HG03025 (cell line): ENCODE measurements around the gene UBFD1.
"Not testable (repeated sequence)": the region's sequence is repeated elsewhere in the genome, so short reads cannot be mapped to it uniquely, and the experiment has no call there.

ENCODE experiments used
- ATAC-seq: cut with Tn5 transposase; IDR thresholded peaks from one replicate; pipeline ENCODE4 v1.9.1; 2021; ENCODE audit warnings: mild to moderate bottlenecking, moderate library complexity; ENCODE audit not compliant: unreplicated experiment, low FRiP score

Gene UBFD1

GRCh38 chr16:23556881-23557778 lies at the start of gene UBFD1, which contains the start of gene EARS2:
Gene UBFD1 (plus strand): TSS chr16:23557727. CDS start chr16:23557743, 16 bp downstream.
Gene EARS2 (minus strand): TSS chr16:23557350. CDS start chr16:23557343, 7 bp downstream.
- ATAC-seq, result peak; percentile 91

- ATAC-seq, result no peak
These were observed 48.7 kb upstream of the UBFD1 start for GRCh38 chr16:23508589-23509440.

- no peak for ATAC-seq
These were observed 48.1 kb upstream of the UBFD1 start for GRCh38 chr16:23509441-23509754.

- peak; percentile 8 for ATAC-seq
These were observed 47.8 kb upstream of the UBFD1 start for GRCh38 chr16:23509782-23510163.

GRCh38 chr16:23510164-23510914 lies 47.2 kb upstream of the UBFD1 start, which contains the start of gene GGA2:
Gene GGA2 (minus strand): TSS chr16:23510494. CDS start chr16:23510411, 83 bp downstream.
- peak; percentile 68 for ATAC-seq

- not testable (repeated sequence) for ATAC-seq
These were observed 46.6 kb upstream of the UBFD1 start for GRCh38 chr16:23510915-23511270.

GRCh38 chr16:23511731-23512130 lies 45.8 kb upstream of the UBFD1 start:
- no peak for ATAC-seq

- ATAC-seq, result no peak
These were observed 45.3 kb upstream of the UBFD1 start for GRCh38 chr16:23512168-23512695.

- no peak for ATAC-seq
These were observed 43.0 kb upstream of the UBFD1 start for GRCh38 chr16:23514381-23515152.

GRCh38 chr16:23515881-23516280 lies 41.6 kb upstream of the UBFD1 start:
- ATAC-seq, result no peak

- ATAC-seq, result no peak
These were observed 41.0 kb upstream of the UBFD1 start for GRCh38 chr16:23516366-23517137.

- ATAC-seq, result no peak
These were observed 39.1 kb upstream of the UBFD1 start for GRCh38 chr16:23518435-23518891.

- no peak for ATAC-seq
These were observed 38.2 kb upstream of the UBFD1 start for GRCh38 chr16:23519282-23519681.

- ATAC-seq, result no peak
These were observed 37.0 kb upstream of the UBFD1 start for GRCh38 chr16:23520500-23520899.

GRCh38 chr16:23521037-23521743 lies 36.3 kb upstream of the UBFD1 start:
- no peak for ATAC-seq

- ATAC-seq, result no peak
These were observed 35.6 kb upstream of the UBFD1 start for GRCh38 chr16:23521965-23522364.

- ATAC-seq, result no peak
These were observed 34.2 kb upstream of the UBFD1 start for GRCh38 chr16:23523321-23523720.

GRCh38 chr16:23523876-23524385 lies 33.6 kb upstream of the UBFD1 start:
- ATAC-seq, result no peak
